ENCODE measurements around the gene CLOCK.

DNA sequence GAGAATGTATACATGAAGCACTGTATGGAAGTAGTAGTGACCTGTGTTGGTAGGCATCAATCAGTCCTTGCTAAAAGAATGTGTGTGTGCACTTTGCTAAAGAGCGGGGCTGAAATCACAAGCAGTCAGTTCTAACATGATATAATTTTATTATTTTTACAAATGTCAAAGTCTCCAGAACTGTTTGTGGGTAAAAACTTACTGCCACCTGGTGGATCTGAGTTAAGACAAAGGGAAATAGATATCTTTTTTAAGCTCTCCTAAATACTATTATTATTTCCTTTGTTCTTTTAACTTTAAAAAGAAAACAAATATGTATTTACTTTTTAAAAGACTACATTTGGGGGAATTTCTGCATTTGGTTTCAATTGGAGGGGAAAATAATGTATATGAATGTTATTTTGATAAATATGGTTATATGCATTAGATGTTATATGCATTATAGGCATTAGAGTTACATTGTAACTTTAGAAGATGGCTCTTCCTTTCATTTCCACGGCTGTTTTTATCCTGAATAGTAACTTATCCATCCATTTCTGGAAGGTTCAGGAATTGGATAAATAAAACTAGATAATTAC is 7.8 kb upstream of the CLOCK start:
- TF ChIP-seq EP300 (IDR thresholded peaks at IDR 0.05) (no peak), POLR2A (IDR thresholded peaks at IDR 0.05; ENCODE audit: low read depth) (no peak)

Measured in esophagus muscularis mucosa (tissue), 2 donors.